NCI-H146 treated with DMSO at 0.1 percent for 48 hours (cell line): ENCODE measurements around the gene PIEZO1.

Experiments used
- DNase-seq: peaks from one replicate; lab custom pipeline; 2025; ENCODE audit not compliant: unreplicated experiment; lab: John Stamatoyannopoulos, UW

Gene PIEZO1

GRCh38 chr16:88753602-88754001, 31.4 kb downstream of the PIEZO1 start:
- no peak for DNase-seq

- no peak for DNase-seq
Observed at GRCh38 chr16:88753191-88753590, 31.8 kb downstream of the PIEZO1 start.

- DNase-seq: no peak
Observed at GRCh38 chr16:88752386-88753002, 32.5 kb downstream of the PIEZO1 start.

- no peak for DNase-seq
Observed at GRCh38 chr16:88750854-88751253, 34.2 kb downstream of the PIEZO1 start.

GRCh38 chr16:88749358-88749757, 35.7 kb downstream of the PIEZO1 start:
- no peak for DNase-seq

GRCh38 chr16:88748364-88748763, 36.7 kb downstream of the PIEZO1 start:
- DNase-seq: no peak

- DNase-seq: peak; percentile 37
Observed at GRCh38 chr16:88747588-88748301, 37.3 kb downstream of the PIEZO1 start.

GRCh38 chr16:88746506-88746905, 38.5 kb downstream of the PIEZO1 start:
- no peak for DNase-seq

- no peak for DNase-seq
Observed at GRCh38 chr16:88744577-88745521, 40.2 kb downstream of the PIEZO1 start.

GRCh38 chr16:88743693-88744576, 41.1 kb downstream of the PIEZO1 start:
- no peak for DNase-seq

- no peak for DNase-seq
Observed at GRCh38 chr16:88742896-88743605, 42.0 kb downstream of the PIEZO1 start.

- no peak for DNase-seq
Observed at GRCh38 chr16:88741368-88741767, 43.7 kb downstream of the PIEZO1 start.

- DNase-seq: no peak
Observed at GRCh38 chr16:88740727-88741055, 44.3 kb downstream of the PIEZO1 start.

GRCh38 chr16:88739977-88740726, 44.9 kb downstream of the PIEZO1 start:
- no peak for DNase-seq

- DNase-seq: no peak
Observed at GRCh38 chr16:88739139-88739976, 45.7 kb downstream of the PIEZO1 start.

- no peak for DNase-seq
Observed at GRCh38 chr16:88738151-88739084, 46.6 kb downstream of the PIEZO1 start.

- no peak for DNase-seq
Observed at GRCh38 chr16:88737298-88738150, 47.5 kb downstream of the PIEZO1 start.
